ENCODE measurements around the gene KRT13. TPM values are rescaled to one million over a fixed set of nuclear protein-coding genes. Genes with fewer than 3 reads are reported as not detected.
A peak's percentile ranks its signal among the peaks of the same experiment; 100 is the strongest.

KRT13 gene
- total RNA-seq, 1 experiment from 2014 or later: 606 TPM

- peaks cover 60% of the 10 kb centered on the region for H3K4me1 ChIP-seq (replicated peaks; ENCODE audit: insufficient read depth)
- no peak overlapping the region for H3K27ac ChIP-seq
- intact Hi-C loops (cut with micrococcal nuclease; ENCODE audit: unreplicated experiment): no loop called here
- H3K4me2 ChIP-seq: peak overlapping the region; percentile 25; the same call in 1 of the 2 replicates
- H2AFZ ChIP-seq: no peak overlapping the region
- H3K4me3 ChIP-seq: no peak overlapping the region
- no peaks in the 10 kb centered on the region for H4K20me1 ChIP-seq (ENCODE audit: insufficient read depth)
- H3K79me2 ChIP-seq (ENCODE audit: low read depth): no peaks in the 10 kb centered on the region
- CTCF ChIA-PET: no interaction called here
- H3K27me3 ChIP-seq (ENCODE audit: insufficient read depth, low read depth): no peaks in the 10 kb centered on the region
- POLR2A ChIA-PET (ENCODE audit: unreplicated experiment): interaction anchor here (0.7 kb wide), 3 partner anchors 20 to 420 kb away, joined by 3 to 4 read pairs (median 3); no protein-coding TSS in a partner anchor
- H3K36me3 ChIP-seq (ENCODE audit: low read depth): no peaks in the 10 kb centered on the region
- no peak for TF ChIP-seq EZH2 (IDR thresholded peaks at IDR 0.05; ENCODE audit: low read depth)
- no peak for TF ChIP-seq CTCF (conservative IDR thresholded peaks at IDR 0.05)
- peaks cover 51% of the 10 kb centered on the region for H3F3A ChIP-seq (ENCODE audit: insufficient read depth, low read depth)
- BruUV-seq (replicated peaks): no TSS peak
- DNase-seq: peak in 1 of 2 experiments; percentile 63
- no peaks in the 10 kb centered on the region for H3K9me3 ChIP-seq (ENCODE audit: insufficient read depth, low read depth)
- H3K9me2 ChIP-seq (ENCODE audit: insufficient read depth): no peaks in the 10 kb centered on the region
Observed at GRCh38 chr17:41510251-41511065, 5.0 kb upstream of the KRT13 start.

- intact Hi-C loops (cut with micrococcal nuclease; ENCODE audit: unreplicated experiment): loop anchor here (1.0 kb wide), 1 partner anchor 12 kb away; no protein-coding TSS in a partner anchor
- Histone ChIP-seq H3K36me3 (ENCODE audit: low read depth) (no peaks in the 10 kb centered on the region), H3K4me2 (peak overlapping the region; percentile 73), H2AFZ (no peak overlapping the region; the same call in 1 of the 2 replicates), H4K20me1 (ENCODE audit: insufficient read depth) (no peaks in the 10 kb centered on the region), H3K27me3 (ENCODE audit: insufficient read depth, low read depth) (no peaks in the 10 kb centered on the region), H3K79me2 (ENCODE audit: low read depth) (peaks cover 30% of the 10 kb centered on the region), H3K27ac (peak overlapping the region; percentile 94), H3K4me1 (replicated peaks; ENCODE audit: insufficient read depth) (peaks cover 77% of the 10 kb centered on the region), H3F3A (ENCODE audit: insufficient read depth, low read depth) (peaks cover 48% of the 10 kb centered on the region), H3K9me2 (ENCODE audit: insufficient read depth) (no peaks in the 10 kb centered on the region), H3K9me3 (ENCODE audit: insufficient read depth, low read depth) (no peaks in the 10 kb centered on the region), H3K4me3 (no peak overlapping the region; the same call in 1 of the 2 replicates)
- ChIA-PET CTCF (interaction anchor here (0.6 to 2.8 kb wide), 3 partner anchors 15 to 159 kb away, joined by 3 to 12 read pairs (median 4); no protein-coding TSS in a partner anchor), POLR2A (ENCODE audit: unreplicated experiment) (interaction anchor here (0.5 to 4.3 kb wide), 11 partner anchors 8 to 512 kb away, joined by 3 to 75 read pairs (median 4); partner anchors contain the start of genes KRT15 and KRT19)
- peak; percentile 82 to 97 for DNase-seq
- TF ChIP-seq EZH2 (IDR thresholded peaks at IDR 0.05; ENCODE audit: low read depth) (no peak), CTCF (conservative IDR thresholded peaks at IDR 0.05) (no peak)
- no TSS peak for BruUV-seq (replicated peaks)
Observed at GRCh38 chr17:41507315-41507880, 2.0 kb upstream of the KRT13 start.
